Stimulated activated CD8-positive, alpha-beta memory T cell treated with anti-CD3 and anti-CD28 coated beads, Interleukin-12 subunit alpha, Interleukin-12 subunit beta, amount 100 ng/mL, for 4 hours (primary cell): Measurements from ENCODE around the gene TRIAP1.
A peak's percentile ranks its signal among the peaks of the same experiment; 100 is the strongest.
"Not testable (repeated sequence)": the region's sequence is repeated elsewhere in the genome, so short reads cannot be mapped to it uniquely, and the experiment has no call there.

Source experiments
- DNase-seq: peaks from one replicate; pipeline ENCODE4 v3.0.0-alpha.2; 2020; ENCODE audit warnings: low read depth

TRIAP1 gene

DNA sequence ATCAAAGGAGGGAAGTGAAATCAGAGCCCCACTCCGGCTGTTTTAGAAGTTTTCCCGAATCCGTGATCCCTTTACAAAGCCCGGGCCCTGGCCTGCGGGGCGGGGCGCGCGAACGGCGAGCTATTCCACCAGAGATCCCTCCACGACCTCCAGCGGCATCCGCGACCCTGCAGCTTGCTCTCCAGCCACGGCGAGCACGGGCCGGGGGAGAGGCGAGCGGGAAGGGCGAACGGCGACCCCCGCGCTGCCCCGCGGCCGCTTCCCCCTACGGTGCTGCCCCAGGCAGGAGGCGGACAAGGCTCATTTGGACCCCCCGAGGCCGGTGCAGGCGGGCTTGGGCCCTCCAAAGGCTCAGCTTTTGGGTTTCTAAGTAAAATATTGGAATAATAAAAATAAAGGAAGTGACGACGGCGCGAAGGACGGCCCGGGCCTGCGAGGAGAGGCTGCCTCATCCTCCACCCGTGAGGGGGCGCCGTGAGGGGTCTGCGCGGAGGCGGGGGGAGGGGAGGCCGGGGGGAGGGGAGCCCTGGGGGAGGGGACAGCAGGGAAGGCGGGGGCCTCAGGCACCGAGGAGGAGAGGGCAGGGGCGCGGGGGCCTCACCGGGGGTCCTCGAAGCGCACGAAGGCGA is 22.8 kb upstream of the TRIAP1 start:
- DNase-seq, result peak; percentile 47

- DNase-seq, result no peak
Measured at GRCh38 chr12:120468325-120468820, 22.2 kb upstream of the TRIAP1 start.

DNA sequence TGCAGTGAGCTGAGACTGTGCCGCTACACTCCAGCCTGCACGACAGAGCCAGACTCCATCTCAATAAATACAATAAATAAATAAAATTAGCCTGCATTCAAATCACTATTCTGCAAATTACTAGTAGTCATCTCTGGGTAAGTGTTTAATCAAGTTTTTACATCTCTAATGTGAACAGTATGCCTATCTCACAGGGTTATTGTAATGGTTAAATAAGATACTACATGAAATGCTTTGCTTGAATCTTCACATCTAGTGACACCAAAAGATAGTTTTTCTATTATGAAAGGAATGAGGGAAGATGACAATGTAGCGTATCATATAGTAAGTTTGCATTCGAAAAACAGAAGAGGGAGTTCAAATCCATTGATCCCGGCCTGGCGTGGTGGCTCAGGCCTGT is 21.3 kb upstream of the TRIAP1 start:
- no peak for DNase-seq

- no peak for DNase-seq
Measured at GRCh38 chr12:120466560-120467315, 20.6 kb upstream of the TRIAP1 start.

- DNase-seq, result no peak
Measured at GRCh38 chr12:120465756-120466155, 19.6 kb upstream of the TRIAP1 start.

DNA sequence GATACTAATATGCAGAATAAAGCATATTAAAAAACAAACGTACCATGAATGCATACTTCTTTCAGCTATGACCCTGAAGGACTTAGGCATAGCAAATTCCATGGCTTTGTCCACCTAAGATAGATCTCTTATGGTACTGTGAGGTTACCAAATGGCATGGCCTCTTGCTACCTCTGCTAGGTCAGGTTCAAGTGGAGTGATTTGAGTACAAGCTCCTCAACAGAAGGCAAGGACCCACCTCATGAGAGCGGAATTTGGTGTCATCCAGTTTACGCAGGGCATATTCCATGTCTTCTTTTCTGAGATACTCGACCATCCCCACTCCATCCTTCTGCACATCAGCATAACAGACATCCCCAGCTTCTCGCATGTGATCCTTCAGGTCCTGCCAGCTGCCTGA is 17.5 kb upstream of the TRIAP1 start:
- DNase-seq, result no peak

- DNase-seq, result no peak
Measured at GRCh38 chr12:120462099-120462640, 16.0 kb upstream of the TRIAP1 start.

DNA sequence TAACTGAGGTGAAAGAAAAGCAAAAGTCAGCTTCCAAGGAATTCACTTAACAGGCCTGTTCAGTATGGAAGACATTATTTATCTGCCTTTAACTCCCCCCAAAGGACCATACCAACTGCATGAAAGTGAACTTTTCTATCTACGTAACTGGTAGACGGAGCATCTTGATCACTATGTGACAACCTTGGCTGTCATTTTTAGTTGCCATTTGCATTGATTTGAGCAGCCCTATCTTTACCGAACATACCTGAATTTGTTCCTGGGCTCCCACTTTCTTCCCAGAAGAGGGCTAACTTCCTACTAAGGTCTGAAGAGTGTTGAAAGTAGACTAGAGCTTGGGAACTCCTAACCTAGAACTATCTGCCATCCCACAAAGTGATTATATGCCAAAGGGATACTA is 14.0 kb upstream of the TRIAP1 start:
- no peak for DNase-seq

DNA sequence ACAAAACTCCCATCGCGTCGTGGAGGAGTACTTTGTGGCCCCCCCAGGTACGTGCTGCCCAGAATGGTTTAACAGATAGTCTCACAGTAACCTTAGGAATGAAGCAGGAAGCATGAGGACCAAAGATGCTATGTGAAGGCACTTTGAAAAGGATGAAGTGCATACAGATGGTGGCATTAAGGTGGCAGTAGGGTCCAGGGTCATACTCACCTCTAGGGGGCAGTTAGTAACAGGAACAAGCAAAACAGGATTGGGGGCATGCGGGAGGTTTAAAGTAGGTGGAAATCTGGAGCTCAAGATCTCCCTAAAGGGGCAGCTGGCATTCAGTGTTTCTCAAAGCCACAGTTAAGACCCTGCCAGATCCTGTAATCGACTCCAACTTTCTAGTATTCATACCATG is 10.9 kb upstream of the TRIAP1 start:
- DNase-seq, result no peak

GRCh38 chr12:120455302-120455701 is 9.1 kb upstream of the TRIAP1 start:
- DNase-seq, result no peak

DNA sequence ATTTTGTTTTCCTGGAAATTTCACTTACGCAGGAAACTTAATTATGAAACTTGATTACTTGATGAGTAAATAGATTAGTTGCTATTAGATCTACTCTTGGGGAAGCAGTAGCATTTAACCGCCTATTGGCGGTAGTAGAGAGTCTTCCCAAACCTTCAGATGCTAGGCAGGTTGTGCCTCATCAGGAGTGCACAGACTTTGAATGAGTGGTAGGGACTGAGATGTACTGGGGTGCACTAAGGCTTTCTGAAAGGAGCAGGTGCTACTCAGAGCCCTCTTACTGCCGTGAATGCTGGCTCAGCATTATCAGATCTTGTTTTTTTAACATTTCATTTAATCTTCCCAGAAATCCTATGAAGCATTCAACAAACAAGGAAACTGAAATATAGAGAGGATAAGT is 7.8 kb upstream of the TRIAP1 start:
- no peak for DNase-seq

GRCh38 chr12:120453060-120453750 is 7.0 kb upstream of the TRIAP1 start:
- no peak for DNase-seq

DNA sequence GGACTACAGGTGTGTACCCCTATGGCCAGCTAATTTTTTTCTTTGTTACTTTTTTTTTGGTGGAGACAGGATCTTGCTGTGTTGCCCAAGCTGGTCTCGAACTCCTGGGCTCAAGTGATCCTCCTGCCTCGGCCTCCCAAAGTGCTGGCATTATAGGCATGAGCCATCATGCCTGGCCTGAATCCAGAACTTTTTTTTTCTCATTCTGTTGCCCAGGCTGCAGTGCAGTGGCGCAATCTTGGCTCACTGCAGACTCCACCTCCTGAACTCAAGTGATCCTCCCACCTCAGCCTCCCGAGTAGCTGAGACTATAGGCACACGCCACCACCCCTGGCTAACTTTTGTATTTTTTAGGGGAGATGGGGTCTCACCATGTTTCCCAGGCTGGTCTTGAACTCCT is 6.3 kb upstream of the TRIAP1 start:
- DNase-seq, result not testable (repeated sequence)

DNA sequence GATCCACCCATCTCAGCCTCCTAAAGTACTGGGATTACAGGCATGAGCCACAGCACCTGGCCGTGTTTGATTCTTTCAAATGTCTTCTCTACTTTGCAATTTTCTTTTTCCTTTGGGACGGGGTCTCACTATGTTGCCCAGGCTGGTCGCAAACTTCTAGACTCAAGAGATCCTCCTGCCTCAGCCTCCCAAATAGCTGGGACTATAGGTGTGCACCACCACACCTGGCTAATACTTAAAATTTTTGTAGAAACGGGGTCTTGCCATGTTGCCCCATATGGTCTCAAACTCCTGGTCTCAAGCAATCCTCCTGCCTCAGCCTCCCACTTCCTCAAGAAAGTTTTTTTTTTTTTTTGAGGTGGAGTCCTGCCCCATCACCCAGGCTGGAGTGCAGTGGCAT is 1.8 kb upstream of the TRIAP1 start:
- DNase-seq, result no peak

DNA sequence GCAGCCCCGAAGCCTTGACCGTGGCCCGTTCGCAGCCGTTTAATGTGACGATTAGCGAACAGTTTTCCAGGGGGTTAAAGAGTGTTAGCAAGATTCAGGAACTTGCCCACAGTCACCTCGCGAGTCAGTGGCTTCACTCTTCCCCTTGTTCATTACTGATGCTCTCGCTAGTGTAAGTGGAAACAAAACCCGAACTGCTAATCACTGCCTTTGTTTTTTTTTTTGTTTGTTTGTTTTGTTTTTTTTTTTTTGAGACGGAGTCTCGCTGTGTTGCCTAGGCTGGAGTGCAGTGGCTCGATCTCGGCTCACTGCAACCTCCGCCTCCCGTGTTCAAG is 627 bp upstream of the TRIAP1 start:
- DNase-seq, result not testable (repeated sequence)

GRCh38 chr12:120444676-120445075 is 1.5 kb downstream of the TRIAP1 start:
- DNase-seq, result no peak

- DNase-seq, result peak; percentile 53
Measured at GRCh38 chr12:120439646-120440247, 6.4 kb downstream of the TRIAP1 start.

DNA sequence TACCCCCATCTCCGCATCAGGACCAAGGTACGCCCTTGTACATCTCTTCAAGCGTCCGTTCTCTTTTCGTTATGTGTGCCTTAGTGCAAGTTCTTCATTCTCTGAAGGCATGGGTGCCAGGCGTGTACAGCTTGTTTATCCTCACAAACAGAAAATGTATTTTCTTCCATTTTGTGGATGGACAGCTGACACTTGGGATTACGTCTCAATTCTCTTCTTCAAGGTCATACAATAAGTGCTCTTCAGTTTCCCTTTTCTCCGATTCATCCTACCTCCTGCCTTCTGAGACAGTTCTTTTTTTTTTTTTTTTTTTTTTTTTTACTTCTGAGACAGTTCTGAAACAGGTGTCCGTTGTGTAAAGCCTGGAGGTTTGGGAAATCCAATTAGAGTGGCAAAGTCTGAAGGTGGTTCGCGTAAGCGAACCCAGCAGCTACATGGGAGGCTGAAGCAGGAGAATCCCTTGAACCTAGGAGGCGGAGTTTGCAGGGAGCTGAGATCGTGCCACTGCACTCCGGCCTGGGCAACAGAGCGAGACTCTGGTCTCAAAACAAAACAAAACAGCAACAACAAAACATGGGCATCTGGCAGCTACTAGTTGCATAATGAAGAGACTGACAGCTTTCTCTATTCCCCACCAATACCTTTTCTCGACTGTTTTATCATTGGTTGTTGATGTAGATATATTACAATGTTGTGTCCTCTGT is 7.5 kb downstream of the TRIAP1 start:
- no peak for DNase-seq

DNA sequence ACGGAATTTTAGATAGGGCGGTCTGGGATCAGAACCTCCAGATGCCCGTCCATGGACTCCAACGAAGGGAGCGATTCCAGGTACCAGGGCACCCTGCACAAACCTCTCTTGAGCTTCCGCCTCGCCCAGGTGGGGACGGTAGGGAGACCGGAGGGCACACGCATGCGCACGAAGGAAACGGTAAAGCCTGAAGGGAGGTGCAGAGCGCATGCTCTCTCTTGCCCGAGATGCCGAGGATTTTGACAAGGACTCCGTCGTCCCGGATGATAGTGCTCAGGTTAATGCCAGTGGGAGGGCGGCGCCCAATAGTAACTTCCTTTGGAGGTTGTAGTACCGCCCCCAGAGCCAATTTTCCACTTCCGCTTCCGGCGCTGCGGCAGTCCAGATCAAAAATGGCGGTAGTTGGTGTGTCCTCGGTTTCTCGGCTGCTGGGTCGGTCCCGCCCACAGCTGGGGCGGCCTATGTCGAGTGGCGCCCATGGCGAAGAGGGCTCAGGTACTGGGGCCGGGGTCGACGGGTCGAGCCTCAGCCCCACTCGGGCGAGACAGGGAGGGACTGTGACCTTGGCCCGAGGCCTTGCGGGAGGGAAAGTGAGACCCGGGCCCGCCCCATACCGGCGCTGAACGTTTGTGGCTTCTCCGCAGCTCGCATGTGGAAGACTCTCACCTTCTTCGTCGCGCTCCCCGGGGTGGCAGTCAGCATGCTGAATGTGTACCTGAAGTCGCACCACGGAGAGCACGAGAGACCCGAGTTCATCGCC is 8.3 kb downstream of the TRIAP1 start, which contains the start of gene COX6A1:
Gene COX6A1 (plus strand): TSS at position 379 of the 760 bp plus-strand sequence. CDS start 14 bp downstream, at position 393.
- DNase-seq, result peak; percentile 93

GRCh38 chr12:120432772-120433525 is 13.2 kb downstream of the TRIAP1 start:
- no peak for DNase-seq
